ENCODE data around the gene XIRP2. TPM values are rescaled to one million over a fixed set of nuclear protein-coding genes. Genes with fewer than 3 reads are reported as not detected.

Gene XIRP2
- total RNA-seq, 1 experiment from 2014 or later = not detected

GRCh38 chr2:167254721-167255120, 366.4 kb downstream of the XIRP2 start:
- Histone ChIP-seq H3K9me2 (ENCODE audit: insufficient read depth) (no peaks in the 10 kb centered on the region), H3K9me3 (ENCODE audit: control insufficient read depth in 1 of 2, insufficient read depth in 1 of 2, low read depth in 1 of 2, low read length in 2 of 2) (no peaks in the 10 kb centered on the region), H3K27ac (ENCODE audit: low read depth, low read length) (no peak overlapping the region), H4K20me1 (ENCODE audit: insufficient read depth) (no peaks in the 10 kb centered on the region; the same call in 1 of the 2 replicates), H2AFZ (ENCODE audit: low read depth, low read length, poor library complexity, severe bottlenecking) (no peak overlapping the region), H3K9ac (ENCODE audit: low read length) (no peak overlapping the region), H3K4me1 (ENCODE audit: control insufficient read depth in 1 of 2, insufficient read depth in 2 of 2, low read length in 2 of 2) (no peaks in the 10 kb centered on the region), H3K4me3 (replicated peaks in 1 of 2; ENCODE audit: low read depth in 1 of 2, low read length in 2 of 2) (no peak overlapping the region), H3K36me3 (ENCODE audit: control insufficient read depth in 1 of 2, insufficient read depth in 2 of 2, low read length in 2 of 2) (no peaks in the 10 kb centered on the region), H3K4me2 (ENCODE audit: low read length) (no peak overlapping the region), H3K79me2 (ENCODE audit: insufficient read depth, low read length) (no peaks in the 10 kb centered on the region), H3K27me3 (ENCODE audit: insufficient read depth, low read length) (no peaks in the 10 kb centered on the region)
- no peak for TF ChIP-seq ZBTB33 (IDR thresholded peaks at IDR 0.05; ENCODE audit: extremely low read depth, insufficient replicate concordance, low read length)
- TF ChIP-seq POLR2A (IDR thresholded peaks at IDR 0.05; ENCODE audit: borderline replicate concordance, extremely low read depth, insufficient read depth, insufficient read length) = no peak
- no peak for TF ChIP-seq JUND (IDR thresholded peaks at IDR 0.05)
- TF ChIP-seq ZFX (IDR thresholded peaks at IDR 0.05) = no peak
- TF ChIP-seq CTCF (IDR thresholded peaks at IDR 0.05 in 2 of 3, conservative IDR thresholded peaks at IDR 0.05 in 1 of 3; ENCODE audit: borderline replicate concordance in 1 of 3, insufficient read depth in 1 of 3, low read depth in 2 of 3, low read length in 2 of 3) = no peak
- no peak for TF ChIP-seq MAX (IDR thresholded peaks at IDR 0.05)
- TF ChIP-seq EGR1 (IDR thresholded peaks at IDR 0.05; ENCODE audit: low read depth) = no peak
- no peak for TF ChIP-seq SIN3A (IDR thresholded peaks at IDR 0.05; ENCODE audit: low read depth)
- no peak for TF ChIP-seq ELF1 (IDR thresholded peaks at IDR 0.05; ENCODE audit: borderline replicate concordance, low read depth)
- TF ChIP-seq ATF3 (IDR thresholded peaks at IDR 0.05) = no peak
- no peak for TF ChIP-seq CBX3 (IDR thresholded peaks at IDR 0.05; ENCODE audit: low read depth)
- ChIA-PET POLR2A (no interaction called here), RAD21 (ENCODE audit: low non-redundant PET in 1 of 2, low total read pairs in 2 of 2, uncharacterized antibody in 2 of 2, unreplicated experiment in 2 of 2) (no interaction called here), CTCF (interaction anchor here (1.0 kb wide), 1 partner anchor 9 kb away, joined by 3 read pairs; no protein-coding TSS in a partner anchor)
- BruUV-seq (replicated peaks) = no TSS peak
- intact Hi-C loops (cut with micrococcal nuclease) = no loop called here
- DNase-seq (ENCODE audit: low read depth, low spot score) (no peak), ATAC-seq (no peak)
